RWPE1 (cell line): Measurements from ENCODE around the gene RSPO4.
"Not testable (repeated sequence)": the region's sequence is repeated elsewhere in the genome, so short reads cannot be mapped to it uniquely, and the experiment has no call there.

Experiments used
- CTCF ChIA-PET: fragments of 350-600 bp; sonication (Branson Sonifier 250); formaldehyde crosslinking; extraction: SDS; loops from one replicate; lab custom pipeline; 2021; lab: Yijun Ruan, JAX
- POLR2A ChIA-PET: fragments of 400-600 bp; formaldehyde crosslinking; extraction: SDS; loops from one replicate; lab custom pipeline; 2020; ENCODE audit warnings: antibody characterized with exemption; ENCODE audit not compliant: low non-redundant PET; lab: Yijun Ruan, JAX
- DNase-seq: peaks from one replicate; pipeline ENCODE4 v3.0.0; 2012; ENCODE audit warnings: low spot score
- H3K27ac ChIP-seq: fragments of 450-650 bp; 2 replicates; pipeline ENCODE4 v1.5.1; 2017
- TF ChIP-seq, protein P1 (sequence below): fragments of 450-650 bp; conservative IDR thresholded peaks from 2 replicates; pipeline ENCODE4 v1.5.1; 2017; ENCODE audit warnings: low read depth, mild to moderate bottlenecking

Gene RSPO4

DNA sequence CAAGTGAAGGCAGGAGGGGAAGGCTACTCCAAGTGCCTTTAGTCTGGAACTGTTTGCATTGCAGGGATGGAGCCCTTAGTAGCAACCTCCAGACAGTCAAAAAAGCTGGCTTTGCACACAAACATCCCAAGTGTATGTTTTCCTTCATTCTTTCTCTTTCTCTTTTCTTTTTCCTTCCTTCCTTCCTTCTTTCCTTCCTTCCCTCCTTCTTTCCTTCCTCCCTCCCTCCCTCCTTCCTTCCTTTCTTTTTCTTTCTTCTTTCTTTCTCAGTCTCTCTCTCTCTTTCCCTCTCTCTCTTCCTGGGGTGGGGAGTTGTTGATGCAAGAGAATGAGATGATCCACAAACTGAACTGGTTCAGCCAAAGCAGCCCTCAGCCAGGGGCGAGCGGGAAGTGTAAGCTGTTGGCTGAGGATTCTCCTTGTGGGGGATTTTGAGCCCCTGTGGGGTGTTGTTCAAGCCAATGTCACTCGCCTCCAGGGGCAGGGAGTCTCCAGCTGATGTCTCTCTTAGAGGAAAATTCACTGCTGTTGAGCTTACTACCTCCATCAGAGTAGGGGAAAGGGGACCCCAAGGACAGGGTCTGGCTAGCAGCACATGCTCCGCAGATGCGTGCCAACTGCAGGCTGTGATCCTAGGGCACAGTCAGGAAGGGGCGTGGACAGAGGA, 11.7 kb downstream of the RSPO4 start:
- CTCF ChIA-PET: no interaction called here
- TF ChIP-seq, protein P1, sequence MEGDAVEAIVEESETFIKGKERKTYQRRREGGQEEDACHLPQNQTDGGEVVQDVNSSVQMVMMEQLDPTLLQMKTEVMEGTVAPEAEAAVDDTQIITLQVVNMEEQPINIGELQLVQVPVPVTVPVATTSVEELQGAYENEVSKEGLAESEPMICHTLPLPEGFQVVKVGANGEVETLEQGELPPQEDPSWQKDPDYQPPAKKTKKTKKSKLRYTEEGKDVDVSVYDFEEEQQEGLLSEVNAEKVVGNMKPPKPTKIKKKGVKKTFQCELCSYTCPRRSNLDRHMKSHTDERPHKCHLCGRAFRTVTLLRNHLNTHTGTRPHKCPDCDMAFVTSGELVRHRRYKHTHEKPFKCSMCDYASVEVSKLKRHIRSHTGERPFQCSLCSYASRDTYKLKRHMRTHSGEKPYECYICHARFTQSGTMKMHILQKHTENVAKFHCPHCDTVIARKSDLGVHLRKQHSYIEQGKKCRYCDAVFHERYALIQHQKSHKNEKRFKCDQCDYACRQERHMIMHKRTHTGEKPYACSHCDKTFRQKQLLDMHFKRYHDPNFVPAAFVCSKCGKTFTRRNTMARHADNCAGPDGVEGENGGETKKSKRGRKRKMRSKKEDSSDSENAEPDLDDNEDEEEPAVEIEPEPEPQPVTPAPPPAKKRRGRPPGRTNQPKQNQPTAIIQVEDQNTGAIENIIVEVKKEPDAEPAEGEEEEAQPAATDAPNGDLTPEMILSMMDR: no peak
- POLR2A ChIA-PET: no interaction called here
- H3K27ac ChIP-seq: no peak overlapping the region
- DNase-seq: no peak

DNA sequence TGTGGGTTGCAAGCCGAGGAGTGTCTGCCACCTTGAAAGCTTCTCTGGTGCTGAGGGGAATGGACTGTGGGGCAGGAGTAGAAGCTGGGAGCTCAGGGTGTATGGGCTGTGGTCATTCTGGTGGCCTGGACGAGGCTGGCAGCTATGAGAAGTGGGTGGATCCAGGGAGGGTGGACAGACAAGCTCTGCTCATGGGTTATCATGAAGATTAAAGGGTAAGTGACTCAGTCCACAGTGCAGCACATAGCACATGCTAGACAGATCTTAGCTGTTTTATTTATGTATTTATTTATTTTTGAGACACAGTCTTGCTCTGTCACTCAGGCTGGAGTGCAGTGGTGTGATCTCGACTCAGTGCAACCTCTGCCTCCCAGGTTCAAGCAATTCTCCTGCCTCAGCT, 13.8 kb downstream of the RSPO4 start:
- TF ChIP-seq, protein P1: no peak
- no peak overlapping the region for H3K27ac ChIP-seq
- DNase-seq: no peak
- CTCF ChIA-PET: interaction anchor here (0.6 kb wide), 2 partner anchors 22 to 401 kb away, joined by 3 read pairs; no protein-coding TSS in a partner anchor
- POLR2A ChIA-PET: interaction anchor here (0.6 kb wide), 1 partner anchor 127 kb away, joined by 4 read pairs; no protein-coding TSS in a partner anchor

DNA sequence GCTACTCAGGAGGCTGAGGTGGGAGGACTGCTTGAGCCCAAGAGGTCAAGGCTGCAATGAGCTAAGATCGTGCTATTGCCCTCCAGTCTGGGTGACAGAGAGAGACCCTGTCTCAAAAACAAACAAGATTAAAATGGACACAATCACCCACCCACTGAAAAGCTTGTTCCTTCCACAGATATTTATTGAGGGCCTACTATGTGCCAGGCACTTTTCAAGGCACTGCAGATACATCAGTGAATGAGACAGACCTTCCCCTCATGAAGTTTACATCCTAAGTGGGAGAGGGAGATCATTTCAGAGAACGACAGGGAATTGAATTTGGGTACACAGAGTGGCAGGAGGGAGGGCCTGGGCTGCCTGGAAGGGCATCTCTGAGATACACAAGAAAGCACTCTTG, 14.4 kb downstream of the RSPO4 start:
- no peak overlapping the region for H3K27ac ChIP-seq
- CTCF ChIA-PET: interaction anchor here (0.6 kb wide), 3 partner anchors 21 to 400 kb away, joined by 3 to 4 read pairs (median 3); no protein-coding TSS in a partner anchor
- POLR2A ChIA-PET: interaction anchor here (0.6 kb wide), 2 partner anchors 128 to 463 kb away, joined by 4 read pairs; no protein-coding TSS in a partner anchor
- no peak for DNase-seq
- TF ChIP-seq, protein P1: no peak

DNA sequence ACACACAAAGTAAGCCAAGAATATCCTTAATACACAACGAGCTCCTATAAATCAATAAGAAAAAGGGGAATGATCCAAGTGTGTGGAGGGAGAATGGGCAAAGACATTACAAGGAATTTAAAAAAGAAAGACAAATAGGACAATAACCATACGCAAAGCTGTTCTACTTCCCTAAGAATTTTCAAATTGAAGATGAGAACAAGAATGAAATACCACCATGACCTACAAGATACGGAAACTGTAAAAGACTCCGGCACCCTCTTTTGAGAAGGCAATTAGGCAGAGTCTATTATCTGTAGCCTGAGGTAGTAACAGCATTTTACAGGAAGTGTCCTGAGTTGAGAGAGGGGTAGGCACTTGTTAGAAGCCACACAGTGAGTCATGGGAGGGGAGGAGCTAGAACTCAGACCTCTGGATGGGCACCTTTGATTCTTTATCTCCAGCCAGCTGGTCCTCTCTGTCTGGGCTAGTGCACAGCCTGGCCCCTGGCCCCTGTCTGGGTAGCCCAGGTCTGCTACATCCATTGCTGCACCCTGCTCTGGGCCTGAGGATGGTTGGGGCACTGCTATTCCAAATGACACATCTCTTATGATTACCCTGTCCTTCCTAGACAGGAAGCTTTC, 15.3 kb downstream of the RSPO4 start:
- TF ChIP-seq, protein P1: no peak
- no peak overlapping the region for H3K27ac ChIP-seq
- CTCF ChIA-PET: interaction anchor here (0.6 to 1.6 kb wide), 4 partner anchors 30 to 171 kb away, joined by 3 to 7 read pairs (median 4); no protein-coding TSS in a partner anchor
- POLR2A ChIA-PET: interaction anchor here (0.6 kb wide), 1 partner anchor 463 kb away, joined by 4 read pairs; no protein-coding TSS in a partner anchor
- peak; percentile 34 for DNase-seq

DNA sequence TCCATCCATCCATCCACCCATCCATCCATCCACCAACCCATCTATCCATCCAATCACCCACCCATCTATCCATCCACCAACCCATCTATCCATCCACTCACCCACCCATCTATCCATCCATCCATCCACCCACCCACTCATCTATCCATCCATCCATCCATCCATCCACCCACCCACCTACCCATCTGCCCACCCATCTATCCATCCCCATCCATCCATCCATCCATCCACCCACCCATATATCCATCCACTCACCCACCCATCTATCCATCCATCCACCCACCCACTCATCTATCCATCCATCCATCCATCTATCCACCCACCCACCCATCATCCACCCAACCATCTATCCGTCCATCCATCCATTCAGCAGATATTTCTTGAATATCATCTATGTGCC, 17.1 kb downstream of the RSPO4 start:
- CTCF ChIA-PET: interaction anchor here (1.6 kb wide), 1 partner anchor 28 kb away, joined by 7 read pairs; no protein-coding TSS in a partner anchor
- DNase-seq, POLR2A ChIA-PET, H3K27ac ChIP-seq: not testable (repeated sequence)

DNA sequence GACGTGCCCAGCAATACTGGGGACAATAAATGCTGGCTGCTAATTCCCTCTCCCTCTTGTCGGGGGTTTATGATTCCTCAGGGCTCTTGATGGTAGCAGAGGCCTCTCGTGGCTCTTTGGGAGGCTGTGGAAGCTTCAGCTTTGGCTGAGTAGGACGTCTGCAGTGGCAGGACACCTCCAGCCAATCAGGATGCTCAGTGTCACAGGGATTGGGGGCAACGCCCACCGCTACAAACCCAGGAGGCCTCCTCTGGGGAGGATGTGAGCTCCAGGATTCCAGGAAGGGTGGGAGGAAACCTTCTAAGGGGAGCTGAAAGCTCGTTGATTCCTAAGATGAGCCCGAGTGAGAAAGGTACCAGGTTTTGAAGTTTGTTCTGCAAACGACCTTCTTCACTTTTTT, 19.4 kb downstream of the RSPO4 start:
- TF ChIP-seq, protein P1: no peak
- POLR2A ChIA-PET: no interaction called here
- H3K27ac ChIP-seq: no peak overlapping the region
- no peak for DNase-seq
- CTCF ChIA-PET: interaction anchor here (0.9 kb wide), 1 partner anchor 126 kb away, joined by 4 read pairs; no protein-coding TSS in a partner anchor

DNA sequence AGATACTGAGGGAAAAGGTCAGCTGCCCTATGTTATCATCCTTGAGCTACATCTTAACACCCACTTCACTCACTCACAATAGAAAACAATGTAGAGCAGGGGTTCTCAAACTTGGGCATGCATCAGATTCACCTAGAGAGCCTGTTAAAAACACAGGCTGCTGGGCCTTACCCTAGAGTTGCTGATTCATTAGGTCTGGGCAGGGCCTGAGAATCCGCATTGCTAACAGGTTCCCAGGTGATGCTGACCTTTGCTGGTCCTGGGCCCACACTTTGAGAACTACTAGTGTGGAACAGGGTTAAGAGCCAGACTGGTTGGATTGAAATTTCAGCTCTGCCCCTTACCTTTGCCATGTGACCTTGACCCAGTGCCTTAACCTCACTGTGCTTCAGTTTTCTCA, 25.1 kb downstream of the RSPO4 start:
- no peak for DNase-seq
- H3K27ac ChIP-seq: no peak overlapping the region
- TF ChIP-seq, protein P1: no peak
- POLR2A ChIA-PET: no interaction called here
- CTCF ChIA-PET: no interaction called here
